SJCRH30 (cell line): Measurements from ENCODE around the gene GRB2. TPM values are rescaled to one million over a fixed set of nuclear protein-coding genes. Genes with fewer than 3 reads are reported as not detected.

Experiments used
- DNase-seq, 2 experiments: peaks; one replicate each; pipeline ENCODE4 v3.0.0-alpha.2; 2015 to 2020
- H3K27ac ChIP-seq: fragments of 250-450 bp; sonication (Bioruptor Pico); 2 replicates; pipeline ENCODE4 v1.5.1; 2020; ENCODE audit warnings: mild to moderate bottlenecking, moderate library complexity
- H3K27me3 ChIP-seq: fragments of 250-450 bp; sonication (Bioruptor Pico); 2 replicates; pipeline ENCODE4 v1.5.1; 2020; ENCODE audit warnings: mild to moderate bottlenecking, moderate library complexity
- H3K36me3 ChIP-seq: fragments of 250-450 bp; sonication (Bioruptor Pico); 2 replicates; pipeline ENCODE4 v1.5.1; 2020; ENCODE audit warnings: mild to moderate bottlenecking, moderate library complexity
- H3K4me1 ChIP-seq: fragments of 250-450 bp; sonication (Bioruptor Pico); 2 replicates; pipeline ENCODE4 v1.5.1; 2020; ENCODE audit warnings: mild to moderate bottlenecking, moderate library complexity
- H3K4me3 ChIP-seq: fragments of 250-450 bp; sonication (Bioruptor Pico); 2 replicates; pipeline ENCODE4 v1.5.1; 2020; ENCODE audit warnings: mild to moderate bottlenecking, moderate library complexity
- H3K9me3 ChIP-seq: fragments of 250-450 bp; sonication (Bioruptor Pico); replicated peaks from 2 replicates; pipeline ENCODE4 v1.5.1; 2020; ENCODE audit warnings: mild to moderate bottlenecking, moderate library complexity
- total RNA-seq: library from RNA; depleted of rRNA; stranded (reverse); fragments of >200 nt; shearing (Covaris generic); gene quantifications from 2 replicates; pipeline ENCODE4 v1.2.3, GENCODE V29; 2014

The GRB2 gene
- total RNA-seq, 1 experiment from 2014 or later: 91.8 TPM

GRCh38 chr17:75430159-75430974 is 24.9 kb upstream of the GRB2 start:
- Histone ChIP-seq H3K9me3 (no peaks in the 10 kb centered on the region), H3K27me3 (no peaks in the 10 kb centered on the region), H3K36me3 (no peaks in the 10 kb centered on the region), H3K4me1 (peaks cover 29% of the 10 kb centered on the region), H3K4me3 (peak overlapping the region; percentile 19), H3K27ac (peak overlapping the region; percentile 78)
- DNase-seq: peak; percentile 95

DNA sequence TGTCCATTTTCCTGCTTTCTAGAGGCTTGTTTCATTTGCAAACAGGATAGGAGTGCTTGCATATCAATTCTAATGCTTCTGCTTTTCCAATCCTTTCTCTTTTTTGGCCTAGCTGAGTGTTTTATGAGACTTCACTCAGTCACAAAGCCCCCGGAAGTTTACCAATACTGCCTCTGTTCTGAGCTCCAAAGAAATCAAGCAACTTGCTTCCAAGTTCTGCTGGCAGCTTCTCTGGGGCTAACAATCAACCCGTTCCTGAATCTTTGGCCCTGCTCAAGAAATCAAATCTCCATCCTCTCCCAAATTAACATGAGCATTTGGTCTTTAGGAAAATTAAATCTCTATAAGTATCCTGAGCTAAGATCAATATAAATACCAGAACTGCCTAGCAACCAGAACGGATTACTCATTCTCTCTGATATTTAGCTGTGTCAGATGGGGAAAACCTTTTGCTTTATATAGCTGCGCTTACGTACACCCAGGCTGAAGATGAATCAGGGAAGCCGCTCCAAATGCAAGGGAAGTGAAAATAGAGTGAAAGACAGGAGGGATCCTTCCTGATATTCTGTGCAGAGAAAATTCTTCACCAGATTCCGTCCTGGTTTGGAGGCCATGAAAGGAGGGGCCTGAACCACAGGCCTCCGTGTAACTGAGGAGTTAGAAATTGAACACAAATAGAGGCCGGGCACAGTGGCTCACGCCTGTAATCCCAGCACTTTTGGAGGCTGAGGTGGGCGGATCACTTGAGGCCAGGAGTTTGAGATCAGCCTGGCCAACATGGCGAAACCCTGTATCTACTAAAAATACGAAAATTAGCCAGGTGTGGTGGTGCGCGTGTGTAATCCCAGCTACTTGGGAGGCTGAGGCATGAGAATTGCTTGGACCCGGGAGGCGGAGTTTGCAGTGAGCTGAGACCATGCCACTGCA is 23.3 kb upstream of the GRB2 start:
- peaks cover 29% of the 10 kb centered on the region for H3K4me1 ChIP-seq
- no peaks in the 10 kb centered on the region for H3K27me3 ChIP-seq
- no peak overlapping the region for H3K4me3 ChIP-seq
- no peak for DNase-seq
- H3K27ac ChIP-seq: no peak overlapping the region
- no peaks in the 10 kb centered on the region for H3K9me3 ChIP-seq
- H3K36me3 ChIP-seq: no peaks in the 10 kb centered on the region

DNA sequence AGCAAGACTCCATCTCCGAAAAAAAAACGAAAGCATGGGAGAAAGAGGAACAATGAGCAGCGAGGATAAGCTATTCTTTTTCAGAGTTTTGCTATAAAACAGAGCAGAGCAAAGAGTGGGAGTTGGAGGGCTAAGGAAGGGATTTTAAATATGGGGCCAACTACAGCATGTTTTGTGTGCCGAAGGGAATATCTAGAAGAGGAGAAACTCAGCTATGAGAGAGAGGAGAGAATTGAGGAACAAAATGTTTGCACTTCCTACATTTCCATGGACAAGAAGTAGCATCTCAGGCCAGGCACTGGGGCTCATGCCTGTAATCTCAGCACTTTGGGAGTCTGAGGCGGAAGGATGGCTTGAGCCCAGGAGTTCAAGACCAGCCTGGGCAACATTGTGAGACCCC is 13.1 kb upstream of the GRB2 start:
- no peak overlapping the region for H3K4me3 ChIP-seq
- H3K27ac ChIP-seq: no peak overlapping the region
- H3K27me3 ChIP-seq: peaks cover 5% of the 10 kb centered on the region; the same call in 1 of the 2 replicates
- no peaks in the 10 kb centered on the region for H3K36me3 ChIP-seq
- DNase-seq: no peak
- no peaks in the 10 kb centered on the region for H3K9me3 ChIP-seq
- H3K4me1 ChIP-seq: no peaks in the 10 kb centered on the region

DNA sequence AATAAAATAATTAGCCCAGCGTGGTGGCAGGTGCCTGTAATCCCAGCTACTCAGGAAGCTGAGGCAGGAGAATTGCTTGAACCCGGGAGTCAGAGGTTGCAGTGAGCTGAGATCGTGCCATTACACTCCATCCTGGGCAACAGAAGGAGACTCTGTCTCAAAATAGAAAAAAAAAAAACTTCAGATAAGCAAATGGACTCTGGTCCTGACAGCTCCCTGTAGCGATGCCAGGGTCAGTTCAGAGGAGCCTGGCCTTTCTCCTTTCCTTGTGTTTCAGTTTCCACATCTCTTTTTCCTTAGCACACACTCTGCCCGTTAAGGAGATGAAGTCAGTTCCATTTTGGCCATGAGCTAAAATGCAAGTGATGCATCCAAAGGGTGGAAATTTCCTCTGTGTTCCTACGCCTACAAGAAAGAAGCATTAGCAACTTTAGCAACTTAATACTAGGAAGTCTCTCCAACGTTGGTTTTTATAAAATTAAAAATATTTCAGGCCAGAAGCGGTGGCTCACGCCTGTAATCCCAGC is 11.6 kb upstream of the GRB2 start:
- Histone ChIP-seq H3K4me1 (no peaks in the 10 kb centered on the region), H3K27ac (no peak overlapping the region), H3K4me3 (no peak overlapping the region), H3K9me3 (no peaks in the 10 kb centered on the region), H3K36me3 (no peaks in the 10 kb centered on the region), H3K27me3 (peaks cover 5% of the 10 kb centered on the region; the same call in 1 of the 2 replicates)
- no peak for DNase-seq

DNA sequence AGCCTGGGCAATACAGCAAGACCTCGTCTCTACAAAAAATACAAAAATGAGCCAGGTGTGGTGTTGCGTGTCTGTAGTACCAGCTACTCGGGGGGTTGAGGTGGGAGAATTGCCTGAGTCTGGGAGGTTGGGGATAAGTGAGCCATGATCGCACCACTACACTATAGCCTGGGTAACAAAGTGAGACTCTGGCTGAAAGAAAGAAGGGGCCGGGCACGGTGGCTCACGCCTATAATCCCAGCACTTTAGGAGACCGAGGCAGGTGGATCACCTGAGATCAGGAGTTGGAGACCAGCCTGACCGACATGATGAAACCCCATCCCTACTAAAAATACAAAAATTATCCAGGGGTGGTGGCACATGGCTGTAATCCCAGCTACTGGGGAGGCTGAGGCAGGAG is 10.5 kb upstream of the GRB2 start:
- H3K9me3 ChIP-seq: no peaks in the 10 kb centered on the region
- H3K27ac ChIP-seq: no peak overlapping the region
- H3K36me3 ChIP-seq: no peaks in the 10 kb centered on the region
- H3K4me1 ChIP-seq: no peaks in the 10 kb centered on the region
- DNase-seq: no peak
- H3K27me3 ChIP-seq: peaks cover 5% of the 10 kb centered on the region; the same call in 1 of the 2 replicates
- no peak overlapping the region for H3K4me3 ChIP-seq

DNA sequence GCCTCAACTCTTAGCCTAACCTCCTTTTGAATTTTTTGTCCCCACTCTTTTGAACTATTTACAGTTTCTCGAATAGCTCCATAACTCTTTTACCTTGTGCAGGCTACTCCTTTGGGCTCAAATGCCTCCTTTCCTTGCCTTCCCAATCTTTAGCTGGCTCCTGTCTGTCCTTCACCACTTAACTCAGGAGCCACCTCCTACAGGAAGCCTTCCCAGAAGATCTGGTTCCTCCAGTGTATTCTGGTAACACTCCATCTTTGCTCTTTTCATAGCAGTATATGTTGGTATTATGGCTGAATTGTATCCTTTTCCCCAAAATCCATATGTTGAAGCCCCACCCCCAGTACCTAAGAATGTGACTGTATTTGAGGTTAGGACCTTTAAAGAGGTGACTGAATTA is 9.0 kb upstream of the GRB2 start:
- no peak overlapping the region for H3K4me3 ChIP-seq
- DNase-seq: no peak
- H3K27me3 ChIP-seq: no peaks in the 10 kb centered on the region
- H3K36me3 ChIP-seq: no peaks in the 10 kb centered on the region
- H3K9me3 ChIP-seq: no peaks in the 10 kb centered on the region
- H3K27ac ChIP-seq: no peak overlapping the region
- no peaks in the 10 kb centered on the region for H3K4me1 ChIP-seq

DNA sequence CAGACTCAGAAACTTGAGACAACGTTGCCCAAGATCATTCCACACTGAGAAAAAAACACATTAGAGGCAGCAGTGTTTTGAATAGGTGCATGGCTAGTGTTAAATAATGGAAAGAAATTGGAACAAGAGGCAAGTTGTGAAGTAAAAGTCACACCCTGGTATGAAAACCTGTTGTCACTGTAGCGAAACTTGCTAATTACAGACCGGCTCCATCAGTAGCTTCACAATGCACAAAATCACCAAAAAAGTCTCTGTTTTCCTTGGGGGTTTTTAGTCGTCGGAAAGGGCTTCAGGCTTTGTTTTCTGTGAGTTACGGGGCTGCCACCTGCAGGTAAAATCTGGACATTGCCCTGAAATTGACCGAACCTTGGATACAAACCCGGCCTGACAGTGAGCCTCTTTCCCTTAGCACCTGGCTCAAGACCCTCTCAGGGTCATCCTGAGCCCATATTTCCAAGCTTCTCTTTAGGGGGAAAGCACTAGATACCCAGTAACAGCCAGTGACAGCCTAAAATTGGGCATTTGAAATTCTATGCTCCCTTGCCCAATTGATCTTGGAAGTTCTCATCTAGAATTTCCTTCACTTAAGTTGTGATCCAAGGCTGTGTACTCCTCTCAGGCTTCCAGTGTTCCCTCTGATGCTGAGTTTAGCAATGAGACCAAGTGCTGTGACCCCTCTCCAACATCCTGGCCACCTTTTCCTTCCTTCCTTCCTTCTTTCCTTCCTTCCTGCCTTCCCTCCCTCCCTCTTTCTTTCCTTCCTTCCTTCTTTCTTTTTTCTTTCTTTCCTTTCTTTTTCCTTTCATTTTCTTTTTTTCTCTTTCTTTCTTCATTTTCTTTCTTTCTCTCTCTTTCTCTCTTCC is 7.2 kb upstream of the GRB2 start:
- peak; percentile 71 to 91 for DNase-seq
- H3K4me3 ChIP-seq: no peak overlapping the region
- H3K36me3 ChIP-seq: no peaks in the 10 kb centered on the region
- H3K9me3 ChIP-seq: no peaks in the 10 kb centered on the region
- H3K27me3 ChIP-seq: no peaks in the 10 kb centered on the region
- H3K4me1 ChIP-seq: no peaks in the 10 kb centered on the region
- no peak overlapping the region for H3K27ac ChIP-seq

DNA sequence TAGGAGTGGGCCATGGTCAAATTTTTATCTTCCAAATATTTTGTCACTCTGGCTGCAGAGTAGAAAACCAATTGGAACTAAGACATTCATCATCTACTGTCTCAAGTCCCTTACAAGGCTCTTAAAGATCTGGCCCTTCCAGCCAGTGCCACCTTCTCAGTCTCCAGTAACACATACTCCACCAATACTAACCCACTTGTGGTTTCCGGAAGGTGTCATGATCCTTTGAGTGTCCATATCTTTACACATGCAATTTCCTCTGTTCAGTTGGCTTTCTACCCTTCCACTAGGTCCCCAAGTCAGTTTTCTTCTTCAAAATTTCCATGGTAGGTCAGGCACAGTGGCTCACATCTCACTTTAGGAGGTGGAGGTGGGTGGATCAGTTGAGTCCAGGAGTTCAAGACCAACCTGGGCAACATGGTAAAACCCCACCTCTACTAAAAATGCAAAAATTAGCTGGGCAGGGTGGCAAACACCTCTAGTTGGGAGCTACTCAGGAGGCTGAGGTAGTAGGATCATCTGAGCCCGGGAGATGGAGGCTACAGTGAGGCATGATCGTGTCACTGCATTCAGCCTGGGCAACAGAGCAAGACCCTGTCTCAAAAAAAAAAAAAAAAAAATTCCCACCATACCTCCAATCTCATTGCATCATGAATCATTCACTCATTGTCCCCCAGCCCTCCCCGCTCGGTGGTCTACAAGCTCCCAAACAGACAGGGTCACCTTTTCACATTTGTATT is 6.0 kb upstream of the GRB2 start:
- Histone ChIP-seq H3K27me3 (no peaks in the 10 kb centered on the region), H3K9me3 (no peaks in the 10 kb centered on the region), H3K4me1 (no peaks in the 10 kb centered on the region), H3K27ac (no peak overlapping the region), H3K4me3 (no peak overlapping the region), H3K36me3 (no peaks in the 10 kb centered on the region)
- no peak for DNase-seq

DNA sequence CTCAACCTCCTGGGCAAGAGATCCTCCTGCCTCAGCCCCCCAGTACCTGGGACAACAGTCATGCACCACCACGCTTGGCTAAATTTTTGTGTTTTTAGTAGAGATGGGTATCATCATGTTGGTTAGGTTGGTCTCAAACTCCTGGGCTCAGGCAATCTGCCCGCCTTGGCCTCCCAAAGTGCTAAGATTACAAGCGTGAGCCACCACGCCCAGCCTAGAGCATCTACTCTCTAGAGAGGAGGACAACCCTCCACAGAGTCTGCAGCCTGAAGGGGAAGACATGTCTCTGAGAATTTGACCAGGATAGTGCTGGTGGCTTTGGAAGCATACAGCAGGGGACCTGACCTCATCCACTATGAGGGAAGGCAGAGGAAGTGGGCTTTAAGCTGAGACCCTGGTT is 4.7 kb upstream of the GRB2 start:
- Histone ChIP-seq H3K4me1 (no peaks in the 10 kb centered on the region), H3K27me3 (no peaks in the 10 kb centered on the region), H3K9me3 (no peaks in the 10 kb centered on the region), H3K27ac (no peak overlapping the region), H3K36me3 (no peaks in the 10 kb centered on the region), H3K4me3 (no peak overlapping the region)
- no peak for DNase-seq

- DNase-seq: no peak
Observed at GRCh38 chr17:75407655-75408352, 2.3 kb upstream of the GRB2 start.

DNA sequence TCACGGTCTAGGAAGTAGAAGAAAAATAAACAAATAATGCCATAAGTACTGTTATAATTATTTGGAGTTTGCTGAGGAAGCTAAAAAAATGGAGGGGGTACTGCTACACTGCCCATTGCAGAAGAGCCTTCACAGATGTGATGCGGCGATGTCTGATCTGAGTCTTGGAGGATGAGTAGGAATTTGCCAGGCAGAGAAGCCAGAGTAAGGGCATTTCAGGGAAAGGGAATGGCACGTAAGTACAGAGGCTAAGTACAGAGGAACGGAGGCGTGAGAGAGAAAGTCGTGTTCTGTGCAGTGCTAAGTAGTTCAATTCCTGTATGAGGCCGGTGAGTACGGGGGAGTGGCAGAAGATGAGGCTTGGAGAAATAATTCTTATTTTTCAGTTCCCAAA is 741 bp upstream of the GRB2 start:
- Histone ChIP-seq H3K27me3 (no peaks in the 10 kb centered on the region), H3K4me1 (peaks cover 10% of the 10 kb centered on the region; the same call in 1 of the 2 replicates), H3K36me3 (peaks cover 2% of the 10 kb centered on the region; the same call in 1 of the 2 replicates), H3K4me3 (peak overlapping the region; percentile 97), H3K27ac (no peak overlapping the region), H3K9me3 (no peaks in the 10 kb centered on the region)
- peak in 1 of 2 experiments; percentile 42 for DNase-seq

More at GRCh38 chr17:75407655-75408352, 2.3 kb upstream of the GRB2 start:
- H3K9me3 ChIP-seq: no peaks in the 10 kb centered on the region
- peaks cover 10% of the 10 kb centered on the region; the same call in 1 of the 2 replicates for H3K4me1 ChIP-seq
- H3K27ac ChIP-seq: no peak overlapping the region
- H3K4me3 ChIP-seq: no peak overlapping the region
- no peaks in the 10 kb centered on the region for H3K27me3 ChIP-seq
- H3K36me3 ChIP-seq: no peaks in the 10 kb centered on the region

DNA sequence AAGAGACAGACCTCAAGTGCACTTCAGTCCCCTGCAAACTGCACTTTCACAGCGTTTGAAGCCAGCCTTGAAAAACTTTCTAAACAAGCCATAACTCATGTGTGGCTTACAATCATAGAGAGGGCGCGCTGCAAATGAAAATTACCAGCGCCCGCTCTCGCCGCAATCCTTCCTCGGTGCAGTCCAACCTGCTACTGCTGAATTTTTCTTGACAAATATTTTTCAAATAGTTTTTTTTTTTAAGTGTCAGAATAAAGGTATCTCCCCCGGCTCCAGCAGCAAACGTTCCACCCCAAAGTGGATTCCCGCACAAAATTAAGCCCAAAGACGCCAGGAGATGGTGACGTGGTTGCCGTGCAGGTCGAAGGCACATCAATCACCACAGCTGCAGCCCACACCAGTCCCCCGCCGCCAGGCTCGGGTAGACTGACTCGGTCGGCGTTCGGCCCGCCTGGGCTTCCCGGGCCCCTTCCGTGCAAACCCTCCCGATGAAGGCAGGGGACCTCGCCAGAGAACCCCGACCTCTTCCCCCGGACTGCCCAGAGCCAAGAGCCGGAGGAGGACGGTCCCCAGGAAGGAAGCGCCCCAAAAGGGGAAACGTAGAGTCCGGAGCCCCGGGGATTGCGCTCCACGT is 630 bp downstream of the GRB2 start:
- Histone ChIP-seq H3K9me3 (no peaks in the 10 kb centered on the region), H3K36me3 (peaks cover 4% of the 10 kb centered on the region; the same call in 1 of the 2 replicates), H3K4me3 (peak overlapping the region; percentile 97), H3K4me1 (peaks cover 10% of the 10 kb centered on the region; the same call in 1 of the 2 replicates), H3K27ac (peak overlapping the region; percentile 56), H3K27me3 (no peaks in the 10 kb centered on the region)
- peak; percentile 47 to 60 for DNase-seq
